ENCODE results near the gene ATM.

ATM gene

DNA sequence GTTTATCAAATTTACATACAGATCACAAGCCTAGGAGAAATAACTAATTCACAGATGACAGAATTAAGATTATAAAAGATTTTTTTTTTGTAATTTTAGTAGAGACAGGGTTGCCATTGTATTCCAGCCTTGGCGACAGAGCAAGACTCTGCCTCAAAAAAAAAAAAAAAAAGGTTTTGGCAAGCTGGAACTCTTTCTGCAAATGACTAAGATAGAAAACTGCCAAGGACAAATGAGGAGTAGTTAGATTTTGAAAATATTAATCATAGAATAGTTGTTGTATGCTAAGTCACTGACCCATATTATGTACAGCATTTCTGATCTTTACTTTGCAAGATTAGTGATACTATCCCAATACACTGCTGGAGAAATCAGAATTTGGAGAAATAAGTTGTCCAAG lies 145.3 kb downstream of the ATM start (continued):
- TF ChIP-seq YY2 (tag by site-specific recombination; IDR thresholded peaks at IDR 0.05) = no peak
- TF ChIP-seq ZNF114 (tag by site-specific recombination; IDR thresholded peaks at IDR 0.05) = no peak

DNA sequence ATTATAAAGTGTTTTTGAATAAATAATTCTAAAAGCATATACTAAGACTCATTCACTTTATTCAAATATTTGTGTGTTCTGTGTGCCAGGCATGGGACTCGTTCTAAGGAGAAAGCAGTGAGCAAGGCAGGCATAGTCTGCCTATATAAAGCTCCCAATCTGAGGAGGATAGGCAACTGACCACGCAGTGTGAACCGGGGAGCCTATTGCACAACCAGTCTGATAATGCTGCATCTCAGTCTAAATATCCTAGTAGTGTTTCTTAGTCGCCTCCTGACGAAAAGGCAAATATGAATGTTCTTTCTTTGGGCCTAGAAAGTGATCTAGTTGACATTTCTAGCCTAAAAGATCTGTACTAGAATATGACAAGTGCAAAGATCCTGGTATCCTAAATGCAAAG lies 146.2 kb downstream of the ATM start:
- peaks cover 0 to 15% of the 10 kb centered on the region in 2 experiments; a peak in 1 of 3 replicates for H3K36me3 ChIP-seq (ENCODE audit: control insufficient read depth in 2 of 2, insufficient read depth in 1 of 2, low read length in 2 of 2)
- H3K27ac ChIP-seq (ENCODE audit: extremely low read depth, low read depth, low read length) = no peak overlapping the region
- TF ChIP-seq ZNF433 (tag by site-specific recombination; IDR thresholded peaks at IDR 0.05; ENCODE audit: low read depth) (no peak), ZNF473 (tag by site-specific recombination; IDR thresholded peaks at IDR 0.05) (no peak), ZNF624 (tag by site-specific recombination; IDR thresholded peaks at IDR 0.05) (no peak), MEIS1 (CRISPR knock-in tag; IDR thresholded peaks at IDR 0.05; ENCODE audit: borderline replicate concordance) (no peak), ZNF768 (tag by site-specific recombination; IDR thresholded peaks at IDR 0.05) (no peak), ZNF404 (tag by site-specific recombination; IDR thresholded peaks at IDR 0.05) (no peak), SETDB1 (IDR thresholded peaks at IDR 0.05; ENCODE audit: insufficient read length, low read length) (no peak), ZNF521 (tag by site-specific recombination; IDR thresholded peaks at IDR 0.05) (no peak), ZNF660 (tag by site-specific recombination; IDR thresholded peaks at IDR 0.05) (no peak), ZNF366 (tag by site-specific recombination; conservative IDR thresholded peaks at IDR 0.05) (no peak)
- TF ChIP-seq, protein P1, sequence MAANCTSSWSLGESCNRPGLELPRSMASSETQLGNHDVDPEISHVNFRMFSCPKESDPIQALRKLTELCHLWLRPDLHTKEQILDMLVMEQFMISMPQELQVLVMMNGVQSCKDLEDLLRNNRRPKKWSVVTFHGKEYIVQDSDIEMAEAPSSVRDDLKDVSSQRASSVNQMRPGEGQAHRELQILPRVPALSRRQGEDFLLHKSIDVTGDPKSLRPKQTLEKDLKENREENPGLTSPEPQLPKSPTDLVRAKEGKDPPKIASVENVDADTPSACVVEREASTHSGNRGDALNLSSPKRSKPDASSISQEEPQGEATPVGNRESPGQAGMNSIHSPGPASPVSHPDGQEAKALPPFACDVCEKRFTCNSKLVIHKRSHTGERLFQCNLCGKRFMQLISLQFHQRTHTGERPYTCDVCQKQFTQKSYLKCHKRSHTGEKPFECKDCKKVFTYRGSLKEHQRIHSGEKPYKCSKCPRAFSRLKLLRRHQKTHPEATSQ (tag by site-specific recombination; IDR thresholded peaks at IDR 0.05) = no peak
- TF ChIP-seq, protein P2, sequence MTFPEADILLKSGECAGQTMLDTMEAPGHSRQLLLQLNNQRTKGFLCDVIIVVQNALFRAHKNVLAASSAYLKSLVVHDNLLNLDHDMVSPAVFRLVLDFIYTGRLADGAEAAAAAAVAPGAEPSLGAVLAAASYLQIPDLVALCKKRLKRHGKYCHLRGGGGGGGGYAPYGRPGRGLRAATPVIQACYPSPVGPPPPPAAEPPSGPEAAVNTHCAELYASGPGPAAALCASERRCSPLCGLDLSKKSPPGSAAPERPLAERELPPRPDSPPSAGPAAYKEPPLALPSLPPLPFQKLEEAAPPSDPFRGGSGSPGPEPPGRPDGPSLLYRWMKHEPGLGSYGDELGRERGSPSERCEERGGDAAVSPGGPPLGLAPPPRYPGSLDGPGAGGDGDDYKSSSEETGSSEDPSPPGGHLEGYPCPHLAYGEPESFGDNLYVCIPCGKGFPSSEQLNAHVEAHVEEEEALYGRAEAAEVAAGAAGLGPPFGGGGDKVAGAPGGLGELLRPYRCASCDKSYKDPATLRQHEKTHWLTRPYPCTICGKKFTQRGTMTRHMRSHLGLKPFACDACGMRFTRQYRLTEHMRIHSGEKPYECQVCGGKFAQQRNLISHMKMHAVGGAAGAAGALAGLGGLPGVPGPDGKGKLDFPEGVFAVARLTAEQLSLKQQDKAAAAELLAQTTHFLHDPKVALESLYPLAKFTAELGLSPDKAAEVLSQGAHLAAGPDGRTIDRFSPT (tag by site-specific recombination; IDR thresholded peaks at IDR 0.05) = no peak
- TF ChIP-seq, protein P3, sequence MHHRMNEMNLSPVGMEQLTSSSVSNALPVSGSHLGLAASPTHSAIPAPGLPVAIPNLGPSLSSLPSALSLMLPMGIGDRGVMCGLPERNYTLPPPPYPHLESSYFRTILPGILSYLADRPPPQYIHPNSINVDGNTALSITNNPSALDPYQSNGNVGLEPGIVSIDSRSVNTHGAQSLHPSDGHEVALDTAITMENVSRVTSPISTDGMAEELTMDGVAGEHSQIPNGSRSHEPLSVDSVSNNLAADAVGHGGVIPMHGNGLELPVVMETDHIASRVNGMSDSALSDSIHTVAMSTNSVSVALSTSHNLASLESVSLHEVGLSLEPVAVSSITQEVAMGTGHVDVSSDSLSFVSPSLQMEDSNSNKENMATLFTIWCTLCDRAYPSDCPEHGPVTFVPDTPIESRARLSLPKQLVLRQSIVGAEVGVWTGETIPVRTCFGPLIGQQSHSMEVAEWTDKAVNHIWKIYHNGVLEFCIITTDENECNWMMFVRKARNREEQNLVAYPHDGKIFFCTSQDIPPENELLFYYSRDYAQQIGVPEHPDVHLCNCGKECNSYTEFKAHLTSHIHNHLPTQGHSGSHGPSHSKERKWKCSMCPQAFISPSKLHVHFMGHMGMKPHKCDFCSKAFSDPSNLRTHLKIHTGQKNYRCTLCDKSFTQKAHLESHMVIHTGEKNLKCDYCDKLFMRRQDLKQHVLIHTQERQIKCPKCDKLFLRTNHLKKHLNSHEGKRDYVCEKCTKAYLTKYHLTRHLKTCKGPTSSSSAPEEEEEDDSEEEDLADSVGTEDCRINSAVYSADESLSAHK (tag by site-specific recombination; IDR thresholded peaks at IDR 0.05) = no peak
- TF ChIP-seq, protein P4, sequence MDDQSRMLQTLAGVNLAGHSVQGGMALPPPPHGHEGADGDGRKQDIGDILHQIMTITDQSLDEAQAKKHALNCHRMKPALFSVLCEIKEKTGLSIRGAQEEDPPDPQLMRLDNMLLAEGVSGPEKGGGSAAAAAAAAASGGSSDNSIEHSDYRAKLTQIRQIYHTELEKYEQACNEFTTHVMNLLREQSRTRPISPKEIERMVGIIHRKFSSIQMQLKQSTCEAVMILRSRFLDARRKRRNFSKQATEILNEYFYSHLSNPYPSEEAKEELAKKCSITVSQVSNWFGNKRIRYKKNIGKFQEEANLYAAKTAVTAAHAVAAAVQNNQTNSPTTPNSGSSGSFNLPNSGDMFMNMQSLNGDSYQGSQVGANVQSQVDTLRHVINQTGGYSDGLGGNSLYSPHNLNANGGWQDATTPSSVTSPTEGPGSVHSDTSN (CRISPR knock-in tag; IDR thresholded peaks at IDR 0.05) = no peak
- TF ChIP-seq, protein P5, sequence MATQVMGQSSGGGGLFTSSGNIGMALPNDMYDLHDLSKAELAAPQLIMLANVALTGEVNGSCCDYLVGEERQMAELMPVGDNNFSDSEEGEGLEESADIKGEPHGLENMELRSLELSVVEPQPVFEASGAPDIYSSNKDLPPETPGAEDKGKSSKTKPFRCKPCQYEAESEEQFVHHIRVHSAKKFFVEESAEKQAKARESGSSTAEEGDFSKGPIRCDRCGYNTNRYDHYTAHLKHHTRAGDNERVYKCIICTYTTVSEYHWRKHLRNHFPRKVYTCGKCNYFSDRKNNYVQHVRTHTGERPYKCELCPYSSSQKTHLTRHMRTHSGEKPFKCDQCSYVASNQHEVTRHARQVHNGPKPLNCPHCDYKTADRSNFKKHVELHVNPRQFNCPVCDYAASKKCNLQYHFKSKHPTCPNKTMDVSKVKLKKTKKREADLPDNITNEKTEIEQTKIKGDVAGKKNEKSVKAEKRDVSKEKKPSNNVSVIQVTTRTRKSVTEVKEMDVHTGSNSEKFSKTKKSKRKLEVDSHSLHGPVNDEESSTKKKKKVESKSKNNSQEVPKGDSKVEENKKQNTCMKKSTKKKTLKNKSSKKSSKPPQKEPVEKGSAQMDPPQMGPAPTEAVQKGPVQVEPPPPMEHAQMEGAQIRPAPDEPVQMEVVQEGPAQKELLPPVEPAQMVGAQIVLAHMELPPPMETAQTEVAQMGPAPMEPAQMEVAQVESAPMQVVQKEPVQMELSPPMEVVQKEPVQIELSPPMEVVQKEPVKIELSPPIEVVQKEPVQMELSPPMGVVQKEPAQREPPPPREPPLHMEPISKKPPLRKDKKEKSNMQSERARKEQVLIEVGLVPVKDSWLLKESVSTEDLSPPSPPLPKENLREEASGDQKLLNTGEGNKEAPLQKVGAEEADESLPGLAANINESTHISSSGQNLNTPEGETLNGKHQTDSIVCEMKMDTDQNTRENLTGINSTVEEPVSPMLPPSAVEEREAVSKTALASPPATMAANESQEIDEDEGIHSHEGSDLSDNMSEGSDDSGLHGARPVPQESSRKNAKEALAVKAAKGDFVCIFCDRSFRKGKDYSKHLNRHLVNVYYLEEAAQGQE (tag by site-specific recombination; IDR thresholded peaks at IDR 0.05) = no peak
- TF ChIP-seq, protein P6, sequence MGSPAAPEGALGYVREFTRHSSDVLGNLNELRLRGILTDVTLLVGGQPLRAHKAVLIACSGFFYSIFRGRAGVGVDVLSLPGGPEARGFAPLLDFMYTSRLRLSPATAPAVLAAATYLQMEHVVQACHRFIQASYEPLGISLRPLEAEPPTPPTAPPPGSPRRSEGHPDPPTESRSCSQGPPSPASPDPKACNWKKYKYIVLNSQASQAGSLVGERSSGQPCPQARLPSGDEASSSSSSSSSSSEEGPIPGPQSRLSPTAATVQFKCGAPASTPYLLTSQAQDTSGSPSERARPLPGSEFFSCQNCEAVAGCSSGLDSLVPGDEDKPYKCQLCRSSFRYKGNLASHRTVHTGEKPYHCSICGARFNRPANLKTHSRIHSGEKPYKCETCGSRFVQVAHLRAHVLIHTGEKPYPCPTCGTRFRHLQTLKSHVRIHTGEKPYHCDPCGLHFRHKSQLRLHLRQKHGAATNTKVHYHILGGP (tag by site-specific recombination; IDR thresholded peaks at IDR 0.05) = no peak
- ChIA-PET POLR2A (no interaction called here), CTCF (interaction anchor here (0.9 kb wide), 1 partner anchor 24 kb away, joined by 5 read pairs; no protein-coding TSS in a partner anchor)
- no peaks in the 10 kb centered on the region for H3K9me3 ChIP-seq (ENCODE audit: control insufficient read depth, insufficient read depth, low read depth, low read length)
- no peak overlapping the region for H3K4me3 ChIP-seq (ENCODE audit: low read depth, low read length)
- H3K4me1 ChIP-seq (ENCODE audit: control insufficient read depth, insufficient read depth, low read length) = no peaks in the 10 kb centered on the region
